Activated CD8-positive, alpha-beta memory T cell treated with anti-CD3 and anti-CD28 coated beads for 4 hours (primary cell): ENCODE results near the gene CORO1C.
"Not testable (repeated sequence)": the region's sequence is repeated elsewhere in the genome, so short reads cannot be mapped to it uniquely, and the experiment has no call there.

ENCODE experiments used
- DNase-seq, 2 donors: peaks; one replicate each; pipeline ENCODE4 v3.0.0-alpha.2; 2020; ENCODE audit warnings: low read depth in 2 of 2

CORO1C gene

GRCh38 chr12:108633534-108634248 is 97.6 kb downstream of the CORO1C start, which contains the start of gene SELPLG:
TSS of gene SELPLG (minus strand) at chr12:108633894. CDS start at chr12:108624307, 9,587 bp downstream.
- peak; percentile 72 to 79 for DNase-seq

DNA sequence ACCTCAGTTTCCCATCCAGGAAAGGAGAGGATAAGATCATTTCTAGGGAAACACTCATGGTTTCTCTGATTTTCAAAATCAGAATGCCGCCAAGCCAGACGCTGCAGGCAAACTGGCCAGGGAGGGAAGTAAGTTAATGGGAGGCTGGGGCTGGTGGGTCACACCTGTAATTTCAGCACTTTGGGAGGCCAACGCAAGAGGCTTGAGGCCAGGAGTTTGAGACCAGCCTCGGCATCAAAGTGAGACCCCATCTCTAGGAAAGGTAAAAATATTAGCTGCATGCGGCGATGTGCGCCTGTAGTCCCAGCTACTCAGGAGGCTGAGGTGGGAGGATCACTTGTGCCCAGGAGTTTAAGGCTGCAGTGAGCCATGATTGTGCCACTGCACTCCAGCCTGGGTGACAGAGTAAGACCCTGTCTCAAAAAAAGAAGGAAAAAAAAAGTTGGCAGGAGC is 98.2 kb downstream of the CORO1C start:
- no peak for DNase-seq

GRCh38 chr12:108631261-108631660 is 100.1 kb downstream of the CORO1C start:
- DNase-seq, result not testable (repeated sequence)

DNA sequence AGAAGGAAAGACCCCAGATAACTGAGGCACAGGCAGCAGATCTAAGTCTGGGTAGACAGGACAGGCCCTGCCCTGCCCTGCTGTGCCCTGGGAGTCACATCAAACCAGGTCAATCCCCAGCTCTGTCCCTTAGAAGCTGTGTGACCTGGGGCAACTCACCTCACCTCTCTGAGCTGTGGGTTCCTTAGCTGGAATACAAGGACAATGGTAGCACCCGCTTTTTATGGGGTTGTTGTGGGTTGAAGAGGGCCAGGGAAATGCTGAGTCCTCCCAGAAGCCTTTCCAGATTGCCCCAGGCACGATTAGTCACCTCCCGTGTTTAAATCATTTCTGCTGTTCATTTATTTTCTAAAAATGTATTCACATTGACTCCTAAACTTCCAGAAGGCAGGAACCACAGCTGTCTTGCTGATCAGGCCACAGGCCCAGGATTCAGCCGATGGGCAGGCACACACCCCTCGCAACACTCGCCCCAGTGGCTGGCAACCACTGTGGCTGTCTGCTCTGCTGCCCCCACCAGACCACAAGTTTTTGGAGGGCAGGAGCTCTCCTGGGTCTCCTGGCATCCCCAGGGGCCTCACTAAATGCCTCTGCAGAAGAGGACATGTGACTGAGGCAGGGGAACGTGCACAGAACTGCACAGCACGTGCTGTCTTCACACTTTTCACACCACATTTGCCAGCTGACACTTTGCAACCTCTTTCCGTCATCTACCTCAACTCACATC is 100.7 kb downstream of the CORO1C start:
- no peak for DNase-seq

- DNase-seq, result no peak
Observed at GRCh38 chr12:108629824-108630476, 101.4 kb downstream of the CORO1C start.

DNA sequence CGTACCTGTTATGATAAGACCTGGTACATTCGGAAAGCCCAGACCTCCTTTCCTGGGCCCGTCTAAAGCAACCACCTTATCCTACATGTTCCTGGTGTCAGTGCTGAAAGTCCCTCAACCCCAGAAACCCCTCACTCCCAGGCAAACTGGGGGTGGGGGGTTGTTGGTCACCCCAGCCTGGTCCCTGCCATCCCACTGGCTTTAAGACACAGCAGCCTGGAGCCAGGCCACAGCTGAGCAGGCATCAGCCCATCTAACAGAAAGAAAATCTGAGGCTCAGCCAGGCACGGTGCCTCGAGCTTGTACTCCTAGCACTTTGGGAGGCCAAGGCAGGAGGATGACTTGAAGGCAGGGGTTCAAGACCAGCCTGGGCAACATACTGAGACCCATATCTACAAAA is 102.2 kb downstream of the CORO1C start:
- no peak for DNase-seq

- no peak for DNase-seq
Observed at GRCh38 chr12:108627134-108627920, 104.0 kb downstream of the CORO1C start.

- no peak for DNase-seq
Observed at GRCh38 chr12:108625228-108625627, 106.1 kb downstream of the CORO1C start.

DNA sequence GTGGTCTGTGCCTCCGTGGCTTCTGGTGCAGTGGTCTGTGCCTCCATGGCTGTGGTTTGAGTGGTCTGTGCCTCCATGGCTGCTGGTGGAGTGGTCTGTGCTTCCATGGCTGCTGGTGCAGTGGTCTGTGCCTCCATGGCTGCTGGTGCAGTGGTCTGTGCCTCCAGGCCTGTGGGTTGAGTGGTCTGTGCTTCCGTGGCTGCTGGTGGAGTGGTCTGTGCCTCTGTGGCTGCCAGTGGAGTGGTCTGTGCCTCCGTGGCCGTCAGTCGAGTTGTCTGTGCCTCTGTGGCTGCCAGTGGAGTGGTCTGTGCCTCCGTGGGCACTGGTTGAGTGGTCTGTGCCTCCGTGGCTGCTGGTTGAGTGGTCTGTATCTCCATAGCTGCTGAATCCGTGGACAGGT is 107.7 kb downstream of the CORO1C start:
- DNase-seq, result no peak

DNA sequence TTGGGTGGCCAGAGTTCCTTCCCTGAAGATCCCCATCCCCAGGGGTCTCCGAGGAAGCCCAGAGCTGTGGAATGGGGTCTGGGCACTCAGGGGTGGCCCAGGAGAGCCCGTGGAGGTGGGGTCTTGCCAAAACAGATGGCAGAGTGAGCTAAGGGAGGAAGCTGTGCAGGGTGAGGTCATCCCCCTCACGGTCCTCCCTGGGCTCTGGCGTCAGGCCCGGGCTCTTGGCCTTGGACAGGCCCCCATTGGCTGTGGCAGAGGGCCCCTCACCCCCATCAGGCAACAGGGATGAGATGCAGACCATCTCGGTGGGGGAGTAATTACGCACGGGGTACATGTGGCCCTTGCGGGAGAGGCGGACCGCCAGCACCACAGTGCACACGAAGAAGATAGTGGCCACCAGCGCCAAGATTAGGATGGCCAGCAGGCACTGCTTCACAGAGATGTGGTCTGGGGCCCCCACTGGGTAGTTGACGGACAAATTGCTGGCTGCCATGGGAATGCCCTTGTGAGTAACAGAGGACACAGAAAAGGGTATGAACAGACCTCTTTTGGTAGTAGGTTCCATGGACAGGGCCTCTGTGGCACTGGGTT is 108.3 kb downstream of the CORO1C start:
- no peak for DNase-seq

DNA sequence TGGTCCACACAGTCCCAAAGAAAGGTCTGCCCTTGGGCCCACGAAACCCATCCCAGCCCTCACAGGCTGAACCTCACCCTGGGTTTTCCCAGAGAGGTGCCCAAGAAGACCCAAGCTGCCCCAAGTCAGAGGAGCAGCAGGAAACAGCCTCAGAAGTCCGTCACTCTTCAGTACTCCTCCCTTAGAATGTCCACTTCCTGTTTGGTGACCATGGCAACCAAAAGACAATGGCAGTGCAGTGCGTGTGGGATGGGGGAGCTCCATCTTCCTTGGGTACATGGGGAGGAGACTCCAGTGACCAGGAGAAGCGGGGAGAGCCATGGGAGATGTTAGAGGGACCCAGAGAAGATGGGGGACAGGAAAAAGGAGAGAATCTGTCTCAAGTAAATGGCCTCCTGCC is 108.9 kb downstream of the CORO1C start:
- DNase-seq, result no peak

DNA sequence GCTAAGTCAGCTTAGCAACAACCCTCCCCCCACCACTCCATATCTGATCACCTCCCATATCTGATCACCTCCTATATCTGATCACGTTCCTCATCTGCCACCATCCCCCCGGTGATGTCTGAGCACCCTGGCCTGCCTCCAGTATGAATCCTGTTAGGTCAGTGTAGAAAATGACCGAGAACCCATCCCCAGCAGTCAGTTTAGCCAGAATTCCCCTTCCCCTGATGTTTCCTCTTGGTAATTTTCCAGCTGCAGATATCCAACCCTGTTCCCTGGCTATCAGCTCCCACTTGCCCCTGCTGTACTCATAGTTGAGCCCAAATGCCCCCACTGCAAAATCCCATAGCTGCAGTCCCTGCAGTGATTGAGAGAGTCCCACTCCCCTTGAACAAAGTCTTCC is 110.2 kb downstream of the CORO1C start:
- DNase-seq, result no peak

DNA sequence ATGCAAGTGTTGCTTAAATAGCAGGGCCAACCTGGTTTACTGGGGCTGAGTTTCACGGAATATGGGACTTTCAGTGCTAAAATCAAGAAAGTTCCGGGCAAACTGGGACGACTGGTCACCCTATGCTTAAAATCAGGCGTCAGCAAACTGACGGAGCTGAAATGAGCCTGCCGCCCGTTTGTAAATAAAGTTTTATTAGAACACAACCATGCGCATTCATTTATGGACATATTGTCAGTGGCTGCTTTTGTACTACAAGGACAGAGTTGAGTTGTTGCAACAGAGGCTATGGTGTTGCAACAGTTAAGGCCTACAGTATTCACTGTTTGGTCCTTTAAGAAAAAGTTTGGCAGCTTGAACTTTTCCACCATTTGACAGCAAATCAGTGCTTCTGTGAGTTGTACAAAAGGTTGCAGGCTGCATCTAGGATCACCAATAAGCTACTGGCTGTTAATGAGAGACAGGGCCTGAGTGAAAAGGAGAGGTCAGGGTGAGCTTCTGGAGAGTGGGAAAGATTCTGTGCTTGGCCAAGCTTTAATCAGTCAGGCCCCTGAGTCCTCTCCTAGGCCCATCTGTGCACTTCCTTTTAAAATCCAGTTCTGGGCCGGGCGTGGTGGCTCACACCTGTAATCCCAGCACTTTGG is 111.0 kb downstream of the CORO1C start:
- no peak for DNase-seq

DNA sequence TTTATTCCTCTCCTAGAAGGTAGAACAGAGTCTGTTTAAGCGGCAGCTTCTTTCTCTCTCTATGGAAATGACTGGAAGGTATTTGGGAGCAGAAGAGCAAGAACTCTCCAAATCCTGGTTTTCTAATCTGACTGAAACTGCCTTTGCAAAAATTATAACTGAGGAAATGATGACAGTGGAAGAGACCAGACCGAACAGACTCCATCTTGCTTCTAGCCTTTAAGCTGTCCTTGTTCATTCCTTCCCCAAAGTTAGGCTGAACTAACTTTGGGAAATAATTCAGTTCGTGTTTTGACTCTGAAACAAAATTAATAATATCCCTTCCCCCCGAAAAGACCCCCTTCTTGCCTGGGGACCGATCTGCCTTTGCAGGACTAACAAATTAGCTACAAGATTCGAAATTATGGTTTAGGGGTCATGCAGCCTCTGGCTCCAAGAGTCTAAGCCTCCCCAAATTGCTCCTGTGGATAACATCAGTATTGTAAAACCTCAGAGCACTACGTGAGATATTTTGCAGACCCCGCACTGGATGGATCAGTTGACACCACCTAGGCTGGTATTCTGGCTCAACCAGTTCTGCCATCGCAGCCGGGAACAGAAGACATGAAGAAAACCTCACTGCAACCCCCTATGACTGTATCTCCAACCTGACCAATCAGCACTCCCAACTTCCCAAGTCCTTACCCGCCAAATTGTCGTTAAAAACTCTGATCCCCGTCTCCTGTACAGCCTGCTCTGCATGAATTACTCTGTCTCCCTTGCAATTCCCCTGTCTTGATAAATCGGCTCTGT is 111.8 kb downstream of the CORO1C start:
- no peak for DNase-seq

GRCh38 chr12:108618953-108619274 is 112.4 kb downstream of the CORO1C start:
- DNase-seq, result not testable (repeated sequence)

- peak in 1 of 2 donors; percentile 57 for DNase-seq
Observed at GRCh38 chr12:108618079-108618952, 113.0 kb downstream of the CORO1C start.

GRCh38 chr12:108616941-108617858 is 114.1 kb downstream of the CORO1C start:
- DNase-seq, result peak; percentile 63 to 81

GRCh38 chr12:108616359-108616758 is 115.0 kb downstream of the CORO1C start:
- no peak for DNase-seq
